Activated B cell treated with CpG ODN at 0.5 μM for 24 hours (primary cell): ENCODE measurements around the gene HECTD1. TPM values are rescaled to one million over a fixed set of nuclear protein-coding genes. Genes with fewer than 3 reads are reported as not detected.
"Not testable (repeated sequence)": the region's sequence is repeated elsewhere in the genome, so short reads cannot be mapped to it uniquely, and the experiment has no call there.

ENCODE experiments used
- ATAC-seq: fragments of 200-7000 bp; cut with Tn5 transposase; one replicate; pipeline ENCODE4 v1.10.0; 2021; ENCODE audit warnings: low read depth, mild to moderate bottlenecking, moderate library complexity
- CTCF ChIA-PET: fragments of 350-600 bp; sonication (Branson Sonifier 250); formaldehyde crosslinking; loops from one replicate; lab custom pipeline; 2021; ENCODE audit warnings: antibody characterized with exemption; lab: Charles Lee
- POLR2A ChIA-PET: fragments of 350-600 bp; sonication (Branson Sonifier 250); formaldehyde crosslinking; loops from one replicate; lab custom pipeline; 2021; ENCODE audit warnings: antibody characterized with exemption; lab: Charles Lee
- DNase-seq: peaks from one replicate; pipeline ENCODE4 v3.0.0; 2022
- H3K27ac Mint-ChIP-seq: one replicate; pipeline ENCODE4 v1.8.0; 2020; ENCODE audit warnings: mixed read lengths
- H3K27me3 Mint-ChIP-seq: one replicate; pipeline ENCODE4 v1.8.0; 2021; ENCODE audit warnings: mixed read lengths
- H3K36me3 Mint-ChIP-seq: one replicate; pipeline ENCODE4 v1.8.0; 2021; ENCODE audit warnings: low read depth, mixed read lengths
- H3K4me1 Mint-ChIP-seq: one replicate; pipeline ENCODE4 v1.8.0; 2021; ENCODE audit warnings: mixed read lengths
- H3K4me3 Mint-ChIP-seq: one replicate; pipeline ENCODE4 v1.8.0; 2020; ENCODE audit warnings: mild to moderate bottlenecking, mixed read lengths
- H3K9me3 Mint-ChIP-seq: one replicate; pipeline ENCODE4 v1.8.0; 2020; ENCODE audit warnings: mixed read lengths
- CTCF ChIP-seq: fragments of 200-600 bp; IDR thresholded peaks from one replicate; pipeline ENCODE4 v1.8.0; 2022; ENCODE audit warnings: antibody characterized with exemption, mild to moderate bottlenecking
- intact Hi-C: fragments of 100-400 bp; cut with micrococcal nuclease; formaldehyde crosslinking; loops from one replicate; pipeline ENCODE4 v1.15.1; 2024
- total RNA-seq: library from RNA; stranded (reverse); gene quantifications from 2 replicates; pipeline ENCODE4 v1.2.3, GENCODE V29; 2022

Gene HECTD1
- total RNA-seq, 1 donor from 2014 or later, result 163 TPM

- H3K27ac Mint-ChIP-seq, result no peak overlapping the region
Observed at GRCh38 chr14:31092160-31092708, 115.4 kb downstream of the HECTD1 start.

GRCh38 chr14:31090883-31091764 is 116.5 kb downstream of the HECTD1 start:
- no peaks in the 10 kb centered on the region for H3K27me3 Mint-ChIP-seq
- TF ChIP-seq CTCF, result no peak
- intact Hi-C loops, result no loop called here
- H3K9me3 Mint-ChIP-seq, result no peaks in the 10 kb centered on the region
- no peak overlapping the region for H3K27ac Mint-ChIP-seq
- H3K4me3 Mint-ChIP-seq, result no peak overlapping the region
- H3K4me1 Mint-ChIP-seq, result no peaks in the 10 kb centered on the region
- ChIA-PET CTCF (interaction anchor here (0.6 kb wide), 1 partner anchor 131 kb away, joined by 3 read pairs; no protein-coding TSS in a partner anchor), POLR2A (interaction anchor here (0.5 kb wide), 1 partner anchor 112 kb away, joined by 4 read pairs; no protein-coding TSS in a partner anchor)
- ATAC-seq (no peak), DNase-seq (no peak)
- peaks cover 2% of the 10 kb centered on the region for H3K36me3 Mint-ChIP-seq

More at GRCh38 chr14:31092160-31092708, 115.4 kb downstream of the HECTD1 start:
- no peaks in the 10 kb centered on the region for H3K4me1 Mint-ChIP-seq
- no peaks in the 10 kb centered on the region for H3K27me3 Mint-ChIP-seq
- no peak for TF ChIP-seq CTCF
- ChIA-PET POLR2A (no interaction called here), CTCF (no interaction called here)
- H3K4me3 Mint-ChIP-seq, result no peak overlapping the region
- ATAC-seq (no peak), DNase-seq (no peak)
- no peaks in the 10 kb centered on the region for H3K9me3 Mint-ChIP-seq
- intact Hi-C loops, result no loop called here
- peaks cover 8% of the 10 kb centered on the region for H3K36me3 Mint-ChIP-seq

GRCh38 chr14:31086466-31086865 is 121.1 kb downstream of the HECTD1 start:
- DNase-seq, H3K4me3 Mint-ChIP-seq, intact Hi-C loops, H3K4me1 Mint-ChIP-seq, ATAC-seq, H3K9me3 Mint-ChIP-seq, H3K36me3 Mint-ChIP-seq, POLR2A ChIA-PET, H3K27me3 Mint-ChIP-seq, H3K27ac Mint-ChIP-seq: not testable (repeated sequence)
- CTCF ChIA-PET, result interaction anchor here (1.2 kb wide), 2 partner anchors 63 to 364 kb away, joined by 3 read pairs; no protein-coding TSS in a partner anchor

- ChIA-PET CTCF (interaction anchor here (0.7 kb wide), 1 partner anchor 105 kb away, joined by 3 read pairs; no protein-coding TSS in a partner anchor), POLR2A (no interaction called here)
- Mint-ChIP-seq H3K4me3 (no peak overlapping the region), H3K4me1 (peaks cover 9% of the 10 kb centered on the region), H3K9me3 (no peaks in the 10 kb centered on the region), H3K27ac (no peak overlapping the region), H3K27me3 (no peaks in the 10 kb centered on the region), H3K36me3 (peaks cover 8% of the 10 kb centered on the region)
- ATAC-seq (no peak), DNase-seq (no peak)
- intact Hi-C loops, result no loop called here
- TF ChIP-seq CTCF, result no peak
Observed at GRCh38 chr14:31085027-31085426, 122.6 kb downstream of the HECTD1 start.

GRCh38 chr14:31084385-31084784 is 123.2 kb downstream of the HECTD1 start:
- peaks cover 9% of the 10 kb centered on the region for H3K4me1 Mint-ChIP-seq
- ChIA-PET CTCF (interaction anchor here (0.8 to 2.2 kb wide), 2 partner anchors 10 to 101 kb away, joined by 3 to 8 read pairs; no protein-coding TSS in a partner anchor), POLR2A (no interaction called here)
- DNase-seq (peak; percentile 33), ATAC-seq (peak; percentile 98)
- no peak for TF ChIP-seq CTCF
- H3K27ac Mint-ChIP-seq, result no peak overlapping the region
- intact Hi-C loops, result no loop called here
- H3K27me3 Mint-ChIP-seq, result no peaks in the 10 kb centered on the region
- H3K36me3 Mint-ChIP-seq, result peaks cover 10% of the 10 kb centered on the region
- no peak overlapping the region for H3K4me3 Mint-ChIP-seq
- H3K9me3 Mint-ChIP-seq, result no peaks in the 10 kb centered on the region
